ENCODE measurements around the gene CEP120. TPM values are rescaled to one million over a fixed set of nuclear protein-coding genes. Genes with fewer than 3 reads are reported as not detected.
"Not testable (repeated sequence)": the region's sequence is repeated elsewhere in the genome, so short reads cannot be mapped to it uniquely, and the experiment has no call there.

CEP120 gene
- 10.2 TPM for total RNA-seq
- long read RNA-seq, full-length matches to known transcripts: 7 of 11 reads
- long read RNA-seq, partial matches to known transcripts: 3 of 11 reads
- long read RNA-seq, other reads (novel, unspliced or antisense): 1 of 11 reads

DNA sequence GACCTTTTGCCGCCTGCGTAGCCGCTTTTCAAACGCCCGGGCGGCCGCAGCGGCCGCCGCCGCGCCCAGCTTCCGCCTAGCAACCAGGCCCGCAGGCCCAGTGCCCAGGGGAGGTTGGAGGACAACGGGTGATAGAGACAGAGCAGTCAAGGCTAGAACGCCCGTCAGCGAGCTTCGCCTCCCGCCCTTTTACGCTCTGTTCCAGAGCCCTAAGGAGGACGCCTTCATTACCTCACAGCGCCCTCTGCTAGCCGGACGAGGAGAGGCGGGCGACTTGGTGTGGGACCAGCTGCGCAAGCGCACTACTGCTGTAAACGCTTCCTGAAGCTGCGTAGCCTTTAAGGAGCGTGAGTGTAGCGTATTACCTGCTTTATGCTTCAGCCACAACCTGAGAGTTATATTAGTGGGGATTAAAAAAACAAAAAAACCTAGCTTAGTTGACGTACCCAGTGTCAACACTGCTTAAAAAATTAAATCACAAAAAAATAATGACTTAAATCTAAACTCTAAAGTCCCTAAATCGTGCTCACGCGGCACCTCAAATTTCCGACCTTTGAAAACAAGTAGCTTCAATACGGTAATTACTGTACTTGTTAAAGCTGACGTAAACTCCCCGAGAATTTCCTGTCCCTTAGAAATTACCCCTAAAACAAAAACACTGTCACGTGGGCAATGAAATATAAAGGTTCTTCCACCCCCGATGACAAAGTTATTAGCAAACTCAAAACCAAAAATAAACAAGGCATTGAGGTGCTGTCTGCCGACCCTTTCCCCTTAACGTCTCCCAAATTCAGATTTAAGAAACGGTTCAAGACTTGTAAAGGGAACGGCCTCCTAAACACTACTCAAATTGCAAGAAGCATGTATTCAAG is at the start of gene CEP120:
CEP120 (minus strand) TSS at position 126 of the 872 bp plus-strand sequence. CDS start 405 bp downstream, outside the sequence.
- intact Hi-C loops (cut with DNase I): loop anchor here (2.0 kb wide), 2 partner anchors 89 to 187 kb away; partner anchors contain the start of gene CSNK1G3
- DNase-seq (ENCODE audit: low spot score): peak; percentile 99

DNA sequence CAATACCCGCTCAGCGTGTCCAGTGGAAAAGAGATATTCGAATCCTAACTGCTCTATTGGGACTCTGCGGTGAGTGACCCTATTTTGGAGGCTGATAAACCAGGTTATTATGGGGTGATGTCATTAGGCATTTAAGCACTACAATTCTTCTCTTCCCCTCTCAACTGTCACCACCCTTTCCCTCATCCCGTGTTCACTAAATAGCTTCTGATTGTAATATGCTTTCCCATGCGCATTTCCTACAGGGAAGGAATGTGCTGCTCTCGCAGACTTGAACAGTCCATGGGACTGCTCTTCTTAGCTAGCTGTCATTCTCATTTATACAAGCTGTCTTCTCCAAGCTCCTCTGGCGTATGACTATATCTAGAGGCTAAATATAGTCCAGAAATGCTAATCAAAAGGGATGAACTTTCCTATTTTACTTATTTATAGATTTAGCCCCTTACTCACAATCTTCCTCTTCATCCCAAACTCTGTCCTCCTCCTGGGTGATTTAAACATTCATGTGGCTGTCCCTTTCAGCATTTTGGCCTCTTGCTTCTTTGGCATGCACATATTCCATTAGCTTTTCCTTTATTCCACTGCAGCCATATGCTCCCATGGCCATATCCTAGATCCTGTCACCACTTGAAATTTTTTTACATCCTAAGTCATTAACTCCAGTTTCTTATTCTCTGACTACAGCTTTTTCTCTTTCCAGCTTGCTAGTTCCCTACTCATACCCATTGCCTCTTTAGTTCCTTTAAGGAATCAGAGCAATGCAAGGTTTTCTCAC is 49.1 kb upstream of the CEP120 start:
- intact Hi-C loops (cut with DNase I): no loop called here
- no peak for DNase-seq (ENCODE audit: low spot score)

DNA sequence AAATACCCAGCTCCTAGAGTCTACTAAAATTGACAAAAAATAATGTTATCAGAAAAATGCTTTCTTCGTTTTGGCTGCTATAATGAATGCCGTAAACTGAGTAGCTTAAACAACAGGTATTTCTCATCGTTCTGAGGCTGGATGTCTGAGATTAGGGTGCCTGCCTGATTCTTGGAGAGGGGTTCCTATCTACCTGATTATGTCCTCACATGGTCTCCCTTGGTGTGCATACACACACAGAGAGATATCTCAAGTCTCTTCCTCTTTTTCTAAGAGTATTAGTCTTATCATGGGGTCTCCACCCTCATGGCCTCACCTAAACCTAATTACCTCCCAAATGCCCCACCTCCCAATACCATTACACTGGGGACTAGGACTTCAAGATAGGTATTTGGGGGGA is 48.2 kb upstream of the CEP120 start:
- DNase-seq (ENCODE audit: low spot score): no peak
- intact Hi-C loops (cut with DNase I): no loop called here

DNA sequence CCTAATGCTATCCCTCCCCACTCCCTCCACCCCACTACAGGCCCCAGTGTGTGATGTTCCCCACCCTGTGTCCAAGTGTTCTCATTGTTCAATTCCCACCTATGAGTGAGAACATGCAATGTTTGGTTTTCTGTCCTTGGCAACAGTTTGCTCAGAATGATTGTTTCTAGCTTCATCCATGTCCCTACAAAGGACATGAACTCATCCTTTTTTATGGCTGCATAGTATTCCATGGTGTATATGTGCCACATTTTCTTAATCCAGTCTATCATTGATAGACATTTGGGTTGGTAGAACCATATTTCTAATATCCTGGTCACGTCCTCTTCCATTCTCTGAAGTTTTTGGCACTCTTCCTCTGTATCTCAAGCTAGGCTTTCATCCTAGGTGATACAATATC is 43.6 kb upstream of the CEP120 start:
- DNase-seq (ENCODE audit: low spot score); intact Hi-C loops (cut with DNase I): not testable (repeated sequence)

DNA sequence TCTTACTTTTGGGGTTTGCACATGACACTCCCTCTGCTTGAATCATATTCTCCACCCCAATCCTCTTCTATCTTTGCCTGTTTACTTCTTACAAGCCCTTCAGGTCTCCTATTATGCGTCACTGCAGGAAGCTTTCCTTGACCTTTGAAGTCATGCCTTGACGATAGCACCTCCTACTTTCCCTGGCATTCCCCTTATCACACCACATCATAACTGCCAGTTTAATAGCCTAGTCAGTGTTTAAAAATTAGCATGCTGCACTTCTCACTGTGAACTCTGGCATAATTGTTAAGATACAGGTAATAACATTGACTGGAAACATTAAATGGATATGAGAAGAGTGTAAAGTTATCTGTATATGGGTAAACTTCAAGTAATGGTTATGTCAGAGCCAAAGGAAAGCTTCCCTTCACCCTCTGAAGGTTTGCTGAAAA is 37.1 kb upstream of the CEP120 start:
- DNase-seq (ENCODE audit: low spot score): no peak
- intact Hi-C loops (cut with DNase I): no loop called here

DNA sequence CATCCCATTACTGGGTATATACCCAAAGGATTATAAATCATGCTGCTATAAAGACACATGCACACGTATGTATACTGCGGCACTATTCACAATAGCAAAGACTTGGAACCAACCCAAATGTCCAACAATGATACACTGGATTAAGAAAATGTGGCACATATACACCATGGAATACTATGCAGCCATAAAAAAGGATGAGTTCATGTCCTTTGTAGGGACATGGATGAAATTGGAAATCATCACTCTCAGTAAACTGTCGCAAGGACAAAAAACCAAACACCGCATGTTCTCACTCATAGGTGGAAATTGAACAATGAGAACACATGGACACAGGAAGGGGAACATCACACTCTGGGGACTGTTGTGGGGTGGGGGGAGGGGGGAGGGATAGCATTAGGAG is 35.8 kb upstream of the CEP120 start:
- DNase-seq (ENCODE audit: low spot score); intact Hi-C loops (cut with DNase I): not testable (repeated sequence)

DNA sequence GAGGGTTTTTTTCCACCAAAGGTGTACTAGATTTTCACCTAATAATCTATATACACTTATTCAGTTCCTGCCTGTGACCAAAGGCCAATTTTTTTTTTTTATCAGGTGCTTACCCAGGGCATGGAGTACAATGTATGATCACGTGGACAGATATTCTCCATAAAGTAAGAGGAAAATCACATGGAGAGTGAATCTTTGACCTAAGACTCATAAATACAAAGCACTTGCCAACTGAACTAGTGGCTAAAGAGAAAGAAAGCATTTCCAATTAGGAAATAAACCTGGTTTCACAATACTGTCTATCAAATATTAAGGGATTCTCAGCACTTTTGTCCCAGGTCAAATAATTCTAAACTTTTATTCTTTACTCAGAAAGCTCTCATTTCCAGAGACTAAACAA is 33.0 kb upstream of the CEP120 start:
- no peak for DNase-seq (ENCODE audit: low spot score)
- intact Hi-C loops (cut with DNase I): no loop called here

DNA sequence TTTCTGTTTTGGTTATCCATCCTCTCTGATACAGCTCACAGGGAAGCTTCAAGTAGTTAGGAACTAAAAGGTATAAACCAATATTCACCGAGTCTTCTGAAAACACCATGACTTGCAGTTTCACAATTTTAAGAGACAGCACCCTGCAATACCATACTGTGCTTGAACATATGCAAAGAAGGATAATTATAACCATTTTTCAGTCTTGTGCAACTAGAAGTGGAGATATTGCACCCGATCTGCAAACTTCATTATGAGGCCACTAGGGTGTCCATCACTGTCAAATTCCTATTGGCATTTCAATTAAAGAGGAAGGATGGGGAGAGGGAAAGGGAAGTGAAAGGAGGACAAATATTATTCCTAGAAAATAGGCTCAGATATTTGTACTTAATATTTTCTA is 32.4 kb upstream of the CEP120 start:
- intact Hi-C loops (cut with DNase I): no loop called here
- no peak for DNase-seq (ENCODE audit: low spot score)

DNA sequence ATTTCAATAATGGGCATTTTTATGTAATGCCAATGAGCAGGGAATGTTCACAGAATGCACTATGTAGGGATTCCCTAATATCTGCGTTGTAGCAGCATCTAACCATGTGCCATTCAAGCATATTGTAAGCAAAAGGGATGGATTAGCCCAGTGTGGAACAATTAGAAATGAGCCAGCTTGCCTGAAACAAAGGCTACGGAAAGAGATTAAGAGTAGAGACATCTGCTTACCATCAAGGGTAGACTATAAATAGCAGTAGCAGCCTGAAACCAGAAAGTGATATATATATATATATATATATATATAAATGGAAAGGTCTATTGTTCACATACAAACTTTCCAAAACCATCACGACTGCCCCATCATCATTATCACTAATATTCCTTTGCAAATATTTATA is 31.9 kb upstream of the CEP120 start:
- DNase-seq (ENCODE audit: low spot score): no peak
- intact Hi-C loops (cut with DNase I): no loop called here

DNA sequence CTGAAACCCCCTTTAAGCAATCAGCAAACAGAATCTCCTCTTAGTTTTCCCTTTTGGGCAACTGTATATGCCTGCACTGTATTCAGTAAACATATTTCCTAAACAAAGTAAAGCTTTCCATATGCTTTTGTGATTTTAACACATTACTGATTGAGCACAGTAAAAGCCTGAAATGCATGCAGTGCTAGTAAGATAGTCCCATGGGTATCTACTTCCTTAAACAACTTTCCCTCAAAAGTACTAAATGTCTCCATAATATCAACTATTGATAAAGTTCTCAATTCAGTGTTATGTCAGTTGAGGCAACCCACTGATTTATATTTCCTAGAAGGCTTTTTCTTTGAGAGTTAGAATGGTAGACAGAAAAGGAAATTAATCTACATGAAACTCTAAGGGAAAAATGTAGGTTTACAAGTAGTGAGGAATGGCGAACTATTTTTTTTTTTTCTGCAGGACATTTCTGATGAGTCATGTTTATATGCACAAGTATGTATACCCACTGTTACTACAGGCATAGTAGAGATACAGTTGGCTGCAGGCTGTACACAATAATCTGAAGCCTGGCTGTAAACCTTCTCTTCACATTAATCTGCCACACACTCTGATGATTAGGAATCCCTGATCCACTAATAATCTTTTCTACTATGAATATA is 31.2 kb upstream of the CEP120 start:
- intact Hi-C loops (cut with DNase I): no loop called here
- DNase-seq (ENCODE audit: low spot score): no peak

DNA sequence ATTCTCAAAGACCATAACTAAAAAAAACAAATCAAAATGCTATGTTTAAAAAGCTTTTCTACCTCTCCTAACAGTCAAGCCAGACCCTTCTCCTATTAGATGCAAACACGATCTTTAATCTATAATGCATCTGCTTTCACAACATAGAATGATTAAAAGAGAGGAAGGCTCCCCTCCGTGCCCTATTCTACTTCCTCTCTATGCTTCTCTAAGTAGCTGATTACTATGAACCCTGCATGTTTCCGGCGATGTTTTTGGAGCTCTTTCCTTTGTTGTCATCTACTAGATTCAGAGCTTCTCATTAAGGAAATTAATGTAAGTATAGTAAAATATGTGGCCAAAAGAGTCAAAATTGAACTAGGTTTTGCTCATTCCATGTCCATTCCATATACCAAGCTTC is 29.2 kb upstream of the CEP120 start:
- no peak for DNase-seq (ENCODE audit: low spot score)
- intact Hi-C loops (cut with DNase I): no loop called here

DNA sequence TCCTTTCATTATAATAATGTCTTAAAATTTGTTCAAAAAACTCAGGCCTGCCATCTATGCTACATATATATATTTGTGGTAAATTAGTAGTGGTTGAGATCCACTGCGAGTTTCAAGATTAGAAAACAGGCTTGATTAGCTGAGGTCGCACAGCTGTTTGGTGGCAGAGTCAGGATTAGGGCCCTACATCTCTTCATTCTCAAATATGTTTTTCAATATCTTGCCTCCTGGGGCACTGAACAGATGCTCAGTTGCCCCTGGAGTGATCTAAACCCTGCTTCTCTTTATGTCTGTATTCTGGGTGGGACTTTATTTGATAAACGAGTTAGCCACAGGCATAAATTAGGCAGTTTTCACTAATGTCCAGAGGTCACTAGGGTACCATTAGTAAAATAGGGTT is 27.8 kb upstream of the CEP120 start:
- intact Hi-C loops (cut with DNase I): no loop called here

DNA sequence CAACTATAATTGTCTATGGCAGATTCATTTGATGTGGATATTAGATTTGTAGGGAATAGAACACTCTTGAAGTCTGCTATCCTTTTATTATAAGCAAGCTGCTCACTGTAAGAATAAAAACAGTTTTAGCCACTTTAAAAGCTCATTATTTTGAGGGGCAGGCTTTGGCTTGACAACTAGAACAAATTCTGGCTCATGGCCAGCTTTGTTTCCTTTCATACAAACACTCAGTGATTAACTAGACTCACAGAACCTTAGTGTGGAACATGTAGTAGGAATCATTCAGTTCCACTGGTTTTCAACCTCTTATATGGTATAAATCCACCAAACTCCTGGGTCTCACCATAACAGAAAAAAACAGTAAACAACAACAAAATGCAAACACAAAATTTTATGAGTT is 27.4 kb upstream of the CEP120 start:
- no peak for DNase-seq (ENCODE audit: low spot score)
- intact Hi-C loops (cut with DNase I): no loop called here

More for the DNA sequence above, 27.8 kb upstream of the CEP120 start:
- DNase-seq (ENCODE audit: low spot score): no peak

DNA sequence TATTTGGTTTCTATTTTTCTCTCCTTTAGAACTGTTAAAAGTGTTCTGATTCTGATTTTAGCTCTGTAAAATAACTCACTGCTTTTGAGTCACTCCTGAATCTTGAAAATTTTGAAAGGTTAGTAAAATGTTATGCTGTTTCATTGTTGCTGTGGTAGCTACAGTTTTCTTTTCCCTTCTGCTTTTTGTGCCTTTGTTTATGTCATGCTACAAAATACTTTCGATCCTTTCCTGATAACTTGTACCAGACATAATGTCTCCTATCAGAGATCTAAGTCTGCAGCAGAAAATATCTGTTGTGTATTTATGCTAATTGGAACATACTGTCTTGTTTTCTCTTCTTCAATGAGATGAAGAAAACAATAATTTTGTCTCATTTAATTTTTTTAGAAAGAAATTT is 26.9 kb upstream of the CEP120 start:
- intact Hi-C loops (cut with DNase I): no loop called here
- DNase-seq (ENCODE audit: low spot score): no peak

DNA sequence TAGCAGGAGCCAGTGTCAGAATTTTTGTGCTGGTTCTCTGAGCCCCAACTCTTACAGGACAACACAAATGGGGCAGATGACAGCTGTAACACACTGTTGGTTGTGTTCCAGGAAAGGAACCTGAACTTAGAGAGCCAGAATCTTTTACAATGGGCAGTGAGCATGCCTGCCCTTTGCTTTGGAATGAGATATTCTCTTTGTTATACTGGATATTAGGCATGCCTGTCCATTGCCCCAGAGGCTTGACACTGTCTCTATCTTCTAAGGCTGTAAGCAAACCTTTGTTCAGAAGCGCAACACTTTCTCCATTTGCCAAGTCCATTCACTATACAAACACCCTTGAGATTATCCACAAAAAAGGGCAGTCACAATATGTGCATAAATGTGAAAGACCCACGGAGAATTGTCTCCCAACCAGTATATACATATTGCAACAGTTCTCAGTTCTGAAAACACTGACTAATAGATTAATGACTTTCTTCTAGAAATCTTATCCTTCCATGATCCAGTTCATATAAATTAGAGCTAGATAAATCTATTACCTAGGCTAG is 26.3 kb upstream of the CEP120 start:
- DNase-seq (ENCODE audit: low spot score): no peak
- intact Hi-C loops (cut with DNase I): no loop called here

DNA sequence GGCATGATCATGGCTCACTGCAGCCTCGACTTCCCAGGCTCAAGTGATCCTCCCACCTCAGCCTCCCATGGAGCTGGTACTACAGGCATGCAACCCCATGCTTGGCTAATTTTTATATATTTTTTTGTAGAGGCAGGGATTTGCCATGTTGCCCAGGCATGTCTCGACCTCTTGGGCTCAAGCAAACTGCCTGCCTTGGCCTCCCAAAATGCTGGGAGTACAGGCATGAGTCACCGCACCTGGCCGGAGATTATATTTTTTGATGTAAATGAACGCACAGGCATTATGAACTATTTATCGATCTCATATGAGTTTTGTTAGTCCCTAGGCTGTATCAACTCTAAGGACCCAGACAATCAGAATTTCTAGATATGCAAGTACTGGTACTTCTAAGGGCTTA is 25.5 kb upstream of the CEP120 start:
- intact Hi-C loops (cut with DNase I): no loop called here
- no peak for DNase-seq (ENCODE audit: low spot score)

DNA sequence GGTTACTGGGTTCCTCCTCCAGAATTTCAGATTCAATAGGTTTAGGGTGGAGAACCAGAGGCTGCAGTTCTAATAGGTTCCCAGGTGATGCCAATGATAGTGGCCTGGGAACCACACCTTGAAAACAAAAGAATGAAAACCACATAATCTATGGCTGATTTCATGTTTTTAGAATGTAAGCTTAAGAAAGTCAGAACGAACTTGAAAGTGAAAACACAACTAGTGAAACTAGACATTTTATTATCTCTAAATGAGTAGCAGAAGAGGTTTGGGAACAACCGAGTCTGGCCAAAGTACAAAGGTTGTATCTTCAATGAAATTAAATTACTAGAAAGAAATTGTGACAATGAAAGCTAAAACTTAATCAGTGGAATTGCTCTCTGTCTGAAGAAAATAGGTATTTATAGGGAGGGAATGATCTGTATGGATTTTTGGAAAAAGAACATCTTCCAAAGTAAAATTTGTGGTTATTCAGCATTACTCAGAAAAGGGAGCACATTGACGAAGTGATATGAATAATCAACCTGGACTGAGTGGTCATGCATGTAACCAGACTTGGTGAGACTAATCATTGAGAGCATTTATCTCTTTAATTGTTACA is 24.9 kb upstream of the CEP120 start:
- intact Hi-C loops (cut with DNase I): no loop called here
- no peak for DNase-seq (ENCODE audit: low spot score)

DNA sequence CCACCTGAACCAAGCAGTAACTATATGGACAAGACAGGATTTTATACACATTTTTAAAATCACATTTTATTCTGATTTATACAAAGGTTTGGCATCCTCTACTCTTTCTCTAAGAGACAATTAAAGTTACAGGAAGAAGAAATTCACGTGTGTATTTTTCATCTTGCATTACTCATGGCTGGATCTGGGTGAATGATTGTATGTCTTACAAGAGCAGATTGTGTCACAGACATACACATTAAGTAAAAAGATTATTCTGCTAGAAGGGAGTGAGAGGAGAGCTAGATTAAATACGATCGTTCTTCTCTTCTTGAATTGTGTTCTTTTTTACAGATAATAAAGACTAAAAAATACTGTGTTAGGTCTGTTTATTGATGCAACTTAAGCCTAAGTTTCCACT is 20.8 kb upstream of the CEP120 start:
- intact Hi-C loops (cut with DNase I): no loop called here

DNA sequence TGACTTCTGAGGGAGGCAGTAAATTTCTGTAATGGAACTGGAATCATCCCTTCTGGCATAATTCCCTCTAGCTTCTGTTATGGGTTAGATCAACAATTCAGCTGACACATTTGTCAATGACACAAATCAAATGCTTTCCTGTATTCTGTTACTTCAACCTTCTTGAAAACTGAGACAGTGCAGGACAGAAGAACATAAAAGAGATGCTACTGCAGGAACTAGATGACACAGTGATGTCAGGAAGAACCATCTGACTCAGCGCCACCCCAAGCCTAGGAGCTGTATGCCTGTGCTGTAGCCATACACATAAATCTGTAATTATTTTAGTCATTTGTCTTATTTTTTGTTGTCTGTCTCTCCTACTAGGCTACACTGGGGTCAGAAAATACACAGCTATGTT is 18.2 kb upstream of the CEP120 start:
- no peak for DNase-seq (ENCODE audit: low spot score)
- intact Hi-C loops (cut with DNase I): no loop called here

More for the DNA sequence above, 20.8 kb upstream of the CEP120 start:
- no peak for DNase-seq (ENCODE audit: low spot score)
